Immature natural killer cell (primary cell): Measurements from ENCODE around the gene MAPK8IP2. TPM values are rescaled to one million over a fixed set of nuclear protein-coding genes. Genes with fewer than 3 reads are reported as not detected.
"Not testable (repeated sequence)": the region's sequence is repeated elsewhere in the genome, so short reads cannot be mapped to it uniquely, and the experiment has no call there.

Source experiments
- DNase-seq, 3 donors: peaks; one replicate each; pipeline ENCODE4 v3.0.0; 2022; ENCODE audit warnings: mixed read lengths in 1 of 3
- H3K27ac Mint-ChIP-seq, 6 donors: one replicate each; pipeline ENCODE4 v1.8.0; 2020; ENCODE audit warnings: mixed read lengths in 6 of 6, mild to moderate bottlenecking in 5 of 6, inconsistent platforms in 4 of 6, moderate library complexity in 3 of 6
- H3K27me3 Mint-ChIP-seq, 3 donors: one replicate each; pipeline ENCODE4 v1.8.0; 2020 to 2021; ENCODE audit warnings: low read depth in 3 of 3, mild to moderate bottlenecking in 3 of 3, mixed read lengths in 3 of 3, moderate library complexity in 3 of 3, inconsistent platforms in 1 of 3
- H3K36me3 Mint-ChIP-seq, 3 donors: one replicate each; pipeline ENCODE4 v1.8.0; 2020; ENCODE audit warnings: mixed read lengths in 3 of 3, inconsistent platforms in 2 of 3, mild to moderate bottlenecking in 2 of 3
- H3K4me1 Mint-ChIP-seq, 2 donors: one replicate each; pipeline ENCODE4 v1.8.0; 2020; ENCODE audit warnings: inconsistent platforms in 2 of 2, mild to moderate bottlenecking in 2 of 2, mixed read lengths in 2 of 2, moderate library complexity in 1 of 2
- H3K4me3 Mint-ChIP-seq, 5 donors: one replicate each; pipeline ENCODE4 v1.8.0; 2020; ENCODE audit warnings: mild to moderate bottlenecking in 5 of 5, mixed read lengths in 5 of 5, inconsistent platforms in 3 of 5, moderate library complexity in 3 of 5
- H3K9me3 Mint-ChIP-seq, 6 donors: one replicate each; pipeline ENCODE4 v1.8.0; 2020; ENCODE audit warnings: mild to moderate bottlenecking in 6 of 6, mixed read lengths in 6 of 6, inconsistent platforms in 4 of 6, moderate library complexity in 3 of 6
- polyA plus RNA-seq, 3 donors: library from polyadenylated mRNA; unstranded; fragments of 300-500 nt; fragmentation: Illumina TruSeq; gene quantifications; one replicate each; pipeline ENCODE4 v1.2.3, GENCODE V29; 2021

MAPK8IP2 gene
- polyA plus RNA-seq, 3 donors from 2014 or later, result not detected

- Mint-ChIP-seq H3K4me3 (no peak overlapping the region), H3K27me3 (peaks cover 1 to 22% (median 3%) of the 10 kb centered on the region in 3 donors), H3K36me3 (no peaks in the 10 kb centered on the region), H3K9me3 (peaks cover 0 to 4% (median 0%) of the 10 kb centered on the region in 6 donors), H3K4me1 (no peaks in the 10 kb centered on the region), H3K27ac (no peak overlapping the region)
- DNase-seq, result no peak
Measured at GRCh38 chr22:50656122-50657070, 55.8 kb downstream of the MAPK8IP2 start.

- Mint-ChIP-seq H3K9me3 (peaks cover 0 to 5% (median 0%) of the 10 kb centered on the region in 6 donors), H3K27me3 (peaks cover 1 to 27% (median 2%) of the 10 kb centered on the region in 3 donors), H3K4me3 (no peak overlapping the region), H3K27ac (no peak overlapping the region), H3K4me1 (no peaks in the 10 kb centered on the region), H3K36me3 (no peaks in the 10 kb centered on the region)
- DNase-seq, result no peak
Measured at GRCh38 chr22:50657925-50658324, 57.3 kb downstream of the MAPK8IP2 start.

- H3K4me1 Mint-ChIP-seq, H3K4me3 Mint-ChIP-seq, H3K36me3 Mint-ChIP-seq, H3K9me3 Mint-ChIP-seq, DNase-seq, H3K27ac Mint-ChIP-seq: not testable (repeated sequence)
- peaks cover 1 to 22% (median 2%) of the 10 kb centered on the region in 3 donors for H3K27me3 Mint-ChIP-seq
Measured at GRCh38 chr22:50659711-50660110, 59.1 kb downstream of the MAPK8IP2 start.

GRCh38 chr22:50660306-50660705, 59.7 kb downstream of the MAPK8IP2 start:
- Mint-ChIP-seq H3K9me3 (peaks cover 0 to 5% (median 0%) of the 10 kb centered on the region in 6 donors), H3K4me3 (no peak overlapping the region), H3K36me3 (no peaks in the 10 kb centered on the region), H3K4me1 (no peaks in the 10 kb centered on the region), H3K27ac (no peak overlapping the region), H3K27me3 (peaks cover 1 to 20% (median 2%) of the 10 kb centered on the region in 3 donors)
- no peak for DNase-seq

Other genes starting within 250 kb of the MAPK8IP2 start
- gene SBF1, start 125.8 kb upstream of the MAPK8IP2 start, polyA plus RNA-seq, result 10 to 100 TPM; 12.1 to 42.8 (median 14.2) TPM
- under 1 TPM in 1 of 3 donors, not detected in 2; 0.38 TPM for gene ADM2, start 119.2 kb upstream of the MAPK8IP2 start, polyA plus RNA-seq
- not detected for gene MIOX, start 113.9 kb upstream of the MAPK8IP2 start, polyA plus RNA-seq
- 10 to 100 TPM; 16.3 to 40.4 (median 20.1) TPM for gene LMF2, start 93.1 kb upstream of the MAPK8IP2 start, polyA plus RNA-seq
- gene NCAPH2, start 92.6 kb upstream of the MAPK8IP2 start, polyA plus RNA-seq, result 10 to 100 TPM; 41.8 to 46.7 (median 46.5) TPM
- 10 to 100 TPM in 1 of 3 donors, 1 to 10 TPM in 2; 8.3 to 14.8 (median 9.9) TPM for gene SCO2, start 75.2 kb upstream of the MAPK8IP2 start, polyA plus RNA-seq
- gene TYMP, start 70.8 kb upstream of the MAPK8IP2 start, polyA plus RNA-seq, result 10 to 100 TPM; 21.2 to 31.2 (median 25.5) TPM
- gene KLHDC7B, start 54.9 kb upstream of the MAPK8IP2 start, polyA plus RNA-seq, result 1 to 10 TPM; 2.4 to 8.1 (median 4.5) TPM
- gene SYCE3, start 37.9 kb upstream of the MAPK8IP2 start, polyA plus RNA-seq, result not detected
- 1 to 10 TPM in 1 of 3 donors, under 1 TPM in 1, not detected in 1; 0.09 to 2.9 TPM for gene CPT1B, start 22.4 kb upstream of the MAPK8IP2 start, polyA plus RNA-seq
- gene CHKB, start 17.9 kb upstream of the MAPK8IP2 start, polyA plus RNA-seq, result 10 to 100 TPM; 44.0 to 51.3 (median 49.4) TPM
- gene ARSA, start 27.4 kb downstream of the MAPK8IP2 start, polyA plus RNA-seq, result 10 to 100 TPM in 1 of 3 donors, 1 to 10 TPM in 2; 3.8 to 11.2 (median 7.7) TPM
- not detected for gene SHANK3, start 72.0 kb downstream of the MAPK8IP2 start, polyA plus RNA-seq
- gene ACR, start 137.4 kb downstream of the MAPK8IP2 start, polyA plus RNA-seq, result not detected
- 10 to 100 TPM; 20.9 to 34.1 (median 29.6) TPM for gene RABL2B, start 182.8 kb downstream of the MAPK8IP2 start, polyA plus RNA-seq